ENCODE data around the gene MARCHF7.

DNA sequence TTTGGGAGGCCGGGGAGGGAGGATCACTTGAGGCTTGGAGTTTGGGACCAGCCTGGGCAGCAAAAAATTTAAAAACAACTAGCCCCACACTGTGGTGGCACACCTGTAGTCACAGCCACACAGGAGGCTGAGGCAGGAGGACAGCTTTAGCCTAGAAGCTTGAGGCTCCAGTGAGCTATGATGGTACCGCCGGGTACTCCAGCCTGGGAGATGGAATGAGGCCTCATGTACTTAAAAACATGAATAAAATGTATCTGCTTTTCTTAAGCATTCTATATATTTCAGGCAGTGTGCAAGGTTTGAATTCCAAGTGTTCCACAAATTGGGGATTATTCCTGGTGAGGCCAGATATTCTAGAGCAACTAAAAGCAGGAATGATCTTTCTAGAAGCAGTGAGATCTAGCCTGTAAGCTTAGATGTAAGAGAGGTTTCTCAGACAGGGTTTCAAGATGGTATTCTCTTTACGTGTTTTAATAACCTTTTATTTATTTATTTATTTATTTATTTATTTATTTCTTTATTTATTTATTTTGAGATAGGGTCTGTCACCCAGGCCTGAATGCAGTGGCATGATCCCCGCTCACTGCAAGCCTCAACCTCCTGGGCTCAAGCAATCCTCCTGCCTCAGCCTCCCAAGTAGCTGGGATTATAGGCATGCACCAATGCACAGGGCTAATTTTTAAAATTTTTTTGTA lies 4.1 kb upstream of the MARCHF7 start:
- TF ChIP-seq, protein P1, sequence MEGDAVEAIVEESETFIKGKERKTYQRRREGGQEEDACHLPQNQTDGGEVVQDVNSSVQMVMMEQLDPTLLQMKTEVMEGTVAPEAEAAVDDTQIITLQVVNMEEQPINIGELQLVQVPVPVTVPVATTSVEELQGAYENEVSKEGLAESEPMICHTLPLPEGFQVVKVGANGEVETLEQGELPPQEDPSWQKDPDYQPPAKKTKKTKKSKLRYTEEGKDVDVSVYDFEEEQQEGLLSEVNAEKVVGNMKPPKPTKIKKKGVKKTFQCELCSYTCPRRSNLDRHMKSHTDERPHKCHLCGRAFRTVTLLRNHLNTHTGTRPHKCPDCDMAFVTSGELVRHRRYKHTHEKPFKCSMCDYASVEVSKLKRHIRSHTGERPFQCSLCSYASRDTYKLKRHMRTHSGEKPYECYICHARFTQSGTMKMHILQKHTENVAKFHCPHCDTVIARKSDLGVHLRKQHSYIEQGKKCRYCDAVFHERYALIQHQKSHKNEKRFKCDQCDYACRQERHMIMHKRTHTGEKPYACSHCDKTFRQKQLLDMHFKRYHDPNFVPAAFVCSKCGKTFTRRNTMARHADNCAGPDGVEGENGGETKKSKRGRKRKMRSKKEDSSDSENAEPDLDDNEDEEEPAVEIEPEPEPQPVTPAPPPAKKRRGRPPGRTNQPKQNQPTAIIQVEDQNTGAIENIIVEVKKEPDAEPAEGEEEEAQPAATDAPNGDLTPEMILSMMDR (IDR thresholded peaks at IDR 0.05), result no peak
- no peak for TF ChIP-seq POLR2A (IDR thresholded peaks at IDR 0.05)

Data from ovary (tissue), 3 donors.